H9 (cell line): ENCODE measurements around the gene BAG1. TPM values are rescaled to one million over a fixed set of nuclear protein-coding genes. Genes with fewer than 3 reads are reported as not detected.

ENCODE experiments used
- DNase-seq: peaks from one replicate; pipeline ENCODE4 v3.0.0-alpha.2; 2017
- H2AFZ ChIP-seq: one replicate; pipeline ENCODE4 v1.6.1; 2013; ENCODE audit warnings: mild to moderate bottlenecking, low read length, control low read depth, moderate library complexity
- H2AK5ac ChIP-seq: 2 replicates; pipeline ENCODE4 v1.6.1; 2013; ENCODE audit warnings: low read length, control low read depth, mixed read lengths; ENCODE audit not compliant: insufficient read length
- H2BK120ac ChIP-seq: one replicate; pipeline ENCODE4 v1.6.1; 2013; ENCODE audit warnings: low read depth, mild to moderate bottlenecking, low read length, control low read depth, inconsistent platforms; ENCODE audit not compliant: poor library complexity, severe bottlenecking
- H2BK12ac ChIP-seq: 2 replicates; pipeline ENCODE4 v1.6.1; 2013; ENCODE audit warnings: low read length, control low read depth, mixed read lengths, low read depth; ENCODE audit not compliant: insufficient read length
- H2BK15ac ChIP-seq: 2 replicates; pipeline ENCODE4 v1.6.1; 2013; ENCODE audit warnings: low read depth, low read length, control low read depth
- H2BK20ac ChIP-seq: one replicate; pipeline ENCODE4 v1.6.1; 2013; ENCODE audit warnings: low read depth, mild to moderate bottlenecking, low read length, control low read depth, inconsistent platforms; ENCODE audit not compliant: poor library complexity, severe bottlenecking
- H2BK5ac ChIP-seq: 2 replicates; pipeline ENCODE4 v1.6.1; 2013; ENCODE audit warnings: low read length, control low read depth, mixed read lengths; ENCODE audit not compliant: insufficient read length
- H3K14ac ChIP-seq: 2 replicates; pipeline ENCODE4 v1.6.1; 2013; ENCODE audit warnings: low read length, control low read depth; ENCODE audit not compliant: insufficient read depth
- H3K18ac ChIP-seq: 2 replicates; pipeline ENCODE4 v1.6.1; 2013; ENCODE audit warnings: low read depth, mild to moderate bottlenecking, mixed read lengths, low read length, control low read depth; ENCODE audit not compliant: insufficient read length
- H3K23ac ChIP-seq: 2 replicates; pipeline ENCODE4 v1.6.1; 2013; ENCODE audit warnings: low read length, control low read depth, mixed read lengths, low read depth; ENCODE audit not compliant: insufficient read length
- H3K23me2 ChIP-seq: 2 replicates; pipeline ENCODE4 v1.6.1; 2013; ENCODE audit warnings: low read depth, mild to moderate bottlenecking, mixed read lengths, low read length, control low read depth; ENCODE audit not compliant: insufficient read length, poor library complexity, severe bottlenecking
- H3K27ac ChIP-seq: 2 replicates; pipeline ENCODE4 v1.5.1; 2013; ENCODE audit warnings: low read length, control low read depth, mixed read lengths, low read depth; ENCODE audit not compliant: insufficient read length
- H3K27me3 ChIP-seq: 2 replicates; pipeline ENCODE4 v1.6.1; 2013; ENCODE audit warnings: low read length, control low read depth, inconsistent platforms; ENCODE audit not compliant: insufficient read depth
- H3K4ac ChIP-seq: 2 replicates; pipeline ENCODE4 v1.6.1; 2013; ENCODE audit warnings: low read depth, mild to moderate bottlenecking, control low read depth, inconsistent platforms, low read length, moderate library complexity
- H3K4me1 ChIP-seq: 2 replicates; pipeline ENCODE4 v1.6.1; 2013; ENCODE audit warnings: low read length, control low read depth, inconsistent platforms; ENCODE audit not compliant: insufficient read depth
- H3K4me2 ChIP-seq: 2 replicates; pipeline ENCODE4 v1.6.1; 2013; ENCODE audit warnings: low read length, control low read depth, mixed read lengths; ENCODE audit not compliant: insufficient read length, insufficient read depth
- H3K56ac ChIP-seq: 2 replicates; pipeline ENCODE4 v1.6.1; 2013; ENCODE audit warnings: low read depth, mild to moderate bottlenecking, mixed read lengths, low read length, control low read depth; ENCODE audit not compliant: insufficient read length
- H3K79me1 ChIP-seq: 2 replicates; pipeline ENCODE4 v1.6.1; 2013; ENCODE audit warnings: low read depth, mild to moderate bottlenecking, moderate library complexity, low read length, control low read depth, inconsistent platforms; ENCODE audit not compliant: insufficient read depth, poor library complexity, severe bottlenecking
- H3K79me2 ChIP-seq: 2 replicates; pipeline ENCODE4 v1.6.1; 2013; ENCODE audit warnings: low read length, control low read depth, inconsistent platforms; ENCODE audit not compliant: insufficient read depth
- H3K9ac ChIP-seq: 2 replicates; pipeline ENCODE4 v1.6.1; 2013; ENCODE audit warnings: low read length, control low read depth, mixed read lengths; ENCODE audit not compliant: insufficient read length; ENCODE audit errors: extremely low read depth
- H3K9me3 ChIP-seq: one replicate; pipeline ENCODE4 v1.6.1; 2013; ENCODE audit warnings: low read depth, low read length, inconsistent platforms; ENCODE audit not compliant: control insufficient read depth
- H3T11ph ChIP-seq: one replicate; pipeline ENCODE4 v1.6.1; 2013; ENCODE audit warnings: mild to moderate bottlenecking, low read length, control low read depth, inconsistent platforms
- H4K20me1 ChIP-seq: one replicate; pipeline ENCODE4 v1.6.1; 2013; ENCODE audit not compliant: control insufficient read depth, insufficient read length, insufficient read depth
- H4K5ac ChIP-seq: 2 replicates; pipeline ENCODE4 v1.6.1; 2013; ENCODE audit warnings: low read depth, mild to moderate bottlenecking, mixed read lengths, low read length, control low read depth; ENCODE audit not compliant: insufficient read length
- H4K8ac ChIP-seq: replicated peaks from 2 replicates; pipeline ENCODE4 v1.6.1; 2013; ENCODE audit warnings: low read length, control low read depth, mixed read lengths, low read depth; ENCODE audit not compliant: insufficient read length
- H4K91ac ChIP-seq: 2 replicates; pipeline ENCODE4 v1.6.1; 2013; ENCODE audit warnings: low read depth, mild to moderate bottlenecking, moderate library complexity, mixed read lengths, low read length, control low read depth; ENCODE audit not compliant: insufficient read length
- H3K27ac Mint-ChIP-seq, 3 experiments: 2 replicates in 2 of 3; 3 replicates in 1 of 3; pipeline ENCODE4 v1.8.0; 2020 to 2021; ENCODE audit warnings: mixed read lengths in 3 of 3, mild to moderate bottlenecking in 1 of 3, moderate library complexity in 1 of 3
- H3K27me3 Mint-ChIP-seq: 2 replicates; pipeline ENCODE4 v1.8.0; 2021; ENCODE audit warnings: low read depth, mild to moderate bottlenecking, moderate library complexity, mixed read lengths
- H3K36me3 Mint-ChIP-seq, 3 experiments: 2 replicates in 2 of 3; 3 replicates in 1 of 3; pipeline ENCODE4 v1.8.0; 2020 to 2021; ENCODE audit warnings: low read depth in 3 of 3, mixed read lengths in 3 of 3; ENCODE audit not compliant: insufficient read depth in 1 of 3
- H3K4me1 Mint-ChIP-seq, 2 experiments: 2 replicates each; pipeline ENCODE4 v1.8.0; 2020; ENCODE audit warnings: mixed read lengths in 2 of 2
- H3K4me3 Mint-ChIP-seq, 2 experiments: 2 replicates in 1 of 2; 3 replicates in 1 of 2; pipeline ENCODE4 v1.8.0; 2020 to 2021; ENCODE audit warnings: mild to moderate bottlenecking in 2 of 2, mixed read lengths in 2 of 2, moderate library complexity in 1 of 2
- H3K9me3 Mint-ChIP-seq, 2 experiments: 2 replicates in 1 of 2; 3 replicates in 1 of 2; pipeline ENCODE4 v1.8.0; 2020; ENCODE audit warnings: mild to moderate bottlenecking in 2 of 2, mixed read lengths in 2 of 2, moderate library complexity in 1 of 2
- WGBS: extraction: QIAGEN DNeasy Blood & Tissue Kit; methylation state at CpG from one replicate; pipeline ENCODE4 v1.1.7; 2013; ENCODE audit warnings: missing lambda C conversion rate, low lambda C conversion rate, mixed read lengths; ENCODE audit not compliant: insufficient read length; ENCODE audit errors: extremely low coverage; 5-methylcytosine and 5-hydroxymethylcytosine counted together
- total RNA-seq: library from RNA; stranded (reverse); gene quantifications from 2 replicates; pipeline ENCODE4 v1.2.1, GENCODE V29; 2021
- TF ChIP-seq, protein P1 (sequence below): fragments of 200-600 bp; sonication (generic); conservative IDR thresholded peaks from 3 replicates; pipeline ENCODE4 v1.8.0; 2021; ENCODE audit warnings: antibody characterized with exemption, mild to moderate bottlenecking

The BAG1 gene
- total RNA-seq, 1 experiment from 2014 or later, result 66.4 TPM

DNA sequence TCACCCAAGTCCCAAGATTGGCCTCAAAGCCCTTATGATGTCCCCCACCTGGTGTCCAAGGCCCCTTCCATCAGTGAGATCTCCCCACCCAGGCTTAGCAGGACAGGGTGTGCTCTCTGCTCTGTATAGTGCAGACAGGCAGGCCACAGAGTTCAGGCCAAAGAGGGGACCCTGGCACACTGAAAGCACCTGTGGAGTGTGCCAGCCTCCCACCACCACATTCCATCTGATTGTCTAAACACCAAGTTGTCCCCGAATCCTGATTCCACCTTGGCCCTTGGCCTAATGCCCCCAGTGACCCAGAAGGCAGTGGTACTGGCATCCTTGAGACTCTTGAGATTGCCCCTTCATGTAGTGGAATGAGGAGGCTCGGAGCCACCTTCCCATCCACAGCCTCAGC, 19.2 kb downstream of the BAG1 start:
- Mint-ChIP-seq H3K4me1 (no peaks in the 10 kb centered on the region; a peak in 1 of 4 replicates), H3K27me3 (peaks cover 5% of the 10 kb centered on the region; the same call in 1 of the 2 replicates), H3K27ac (peak overlapping the region in 1 of 3 experiments; percentile 68; a peak in 2 of 7 replicates), H3K9me3 (no peaks in the 10 kb centered on the region), H3K4me3 (no peak overlapping the region), H3K36me3 (peaks cover 0 to 10% (median 2%) of the 10 kb centered on the region in 3 experiments; a peak in 1 of 7 replicates)
- no CpG with 5 or more reads among the region's 2 CpGs for WGBS
- no peak overlapping the region for H2BK20ac ChIP-seq
- H2BK120ac ChIP-seq, result no peak overlapping the region
- H4K20me1 ChIP-seq, result no peaks in the 10 kb centered on the region
- no peak overlapping the region for H2BK15ac ChIP-seq
- no peak for DNase-seq
- H4K91ac ChIP-seq, result no peak overlapping the region
- H3K9me3 ChIP-seq, result no peaks in the 10 kb centered on the region
- H3K56ac ChIP-seq, result no peak overlapping the region
- no peak overlapping the region for H3K18ac ChIP-seq
- no peak overlapping the region for H4K8ac ChIP-seq
- no peak overlapping the region for H3K14ac ChIP-seq
- no peaks in the 10 kb centered on the region for H3K4me1 ChIP-seq
- H3T11ph ChIP-seq, result no peak overlapping the region
- no peak overlapping the region for H2BK12ac ChIP-seq
- no peak overlapping the region for H3K27ac ChIP-seq
- no peaks in the 10 kb centered on the region; the same call in 1 of the 2 replicates for H3K79me2 ChIP-seq
- H3K23ac ChIP-seq, result no peak overlapping the region
- no peaks in the 10 kb centered on the region for H3K23me2 ChIP-seq
- H3K9ac ChIP-seq, result no peak overlapping the region
- no peak overlapping the region for H2AK5ac ChIP-seq
- H3K4me2 ChIP-seq, result no peak overlapping the region
- no peak overlapping the region for H2AFZ ChIP-seq
- no peaks in the 10 kb centered on the region for H3K79me1 ChIP-seq
- no peaks in the 10 kb centered on the region for H3K27me3 ChIP-seq
- no peak overlapping the region for H4K5ac ChIP-seq
- TF ChIP-seq, protein P1, sequence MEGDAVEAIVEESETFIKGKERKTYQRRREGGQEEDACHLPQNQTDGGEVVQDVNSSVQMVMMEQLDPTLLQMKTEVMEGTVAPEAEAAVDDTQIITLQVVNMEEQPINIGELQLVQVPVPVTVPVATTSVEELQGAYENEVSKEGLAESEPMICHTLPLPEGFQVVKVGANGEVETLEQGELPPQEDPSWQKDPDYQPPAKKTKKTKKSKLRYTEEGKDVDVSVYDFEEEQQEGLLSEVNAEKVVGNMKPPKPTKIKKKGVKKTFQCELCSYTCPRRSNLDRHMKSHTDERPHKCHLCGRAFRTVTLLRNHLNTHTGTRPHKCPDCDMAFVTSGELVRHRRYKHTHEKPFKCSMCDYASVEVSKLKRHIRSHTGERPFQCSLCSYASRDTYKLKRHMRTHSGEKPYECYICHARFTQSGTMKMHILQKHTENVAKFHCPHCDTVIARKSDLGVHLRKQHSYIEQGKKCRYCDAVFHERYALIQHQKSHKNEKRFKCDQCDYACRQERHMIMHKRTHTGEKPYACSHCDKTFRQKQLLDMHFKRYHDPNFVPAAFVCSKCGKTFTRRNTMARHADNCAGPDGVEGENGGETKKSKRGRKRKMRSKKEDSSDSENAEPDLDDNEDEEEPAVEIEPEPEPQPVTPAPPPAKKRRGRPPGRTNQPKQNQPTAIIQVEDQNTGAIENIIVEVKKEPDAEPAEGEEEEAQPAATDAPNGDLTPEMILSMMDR, result no peak
- no peak overlapping the region for H3K4ac ChIP-seq
- no peak overlapping the region for H2BK5ac ChIP-seq
